HL-60 (cell line): ENCODE data around the gene CYSTM1.

Experiments
- DNase-seq, 2 experiments: peaks; one replicate each; pipeline ENCODE4 v3.0.0-alpha.2; 2010 to 2020; ENCODE audit warnings: low read depth in 1 of 2, low spot score in 1 of 2
- H3K27ac ChIP-seq: fragments of 250-450 bp; sonication (Bioruptor Pico); replicated peaks from 2 replicates; pipeline ENCODE4 v1.5.1; 2020; ENCODE audit warnings: mild to moderate bottlenecking, moderate library complexity
- H3K27me3 ChIP-seq: fragments of 250-450 bp; sonication (Bioruptor Pico); 2 replicates; pipeline ENCODE4 v1.5.1; 2021; ENCODE audit warnings: mild to moderate bottlenecking, moderate library complexity; ENCODE audit not compliant: insufficient read depth, poor library complexity, severe bottlenecking
- H3K4me3 ChIP-seq: replicated peaks from 2 replicates; pipeline ENCODE4 v1.5.1; 2011; ENCODE audit warnings: mild to moderate bottlenecking, control low read depth, low read length; ENCODE audit not compliant: insufficient read depth
- GABPA ChIP-seq: IDR thresholded peaks from 2 replicates; pipeline ENCODE4 v1.6.1; 2012; ENCODE audit warnings: low read depth
- POLR2AphosphoS5 ChIP-seq: IDR thresholded peaks from 2 replicates; pipeline ENCODE4 v1.6.1; 2012; ENCODE audit warnings: low read depth
- REST ChIP-seq: IDR thresholded peaks from 2 replicates; pipeline ENCODE4 v1.6.1; 2012; ENCODE audit warnings: low read depth; ENCODE audit not compliant: insufficient replicate concordance
- SPI1 ChIP-seq: IDR thresholded peaks from 2 replicates; pipeline ENCODE4 v1.6.1; 2012; ENCODE audit warnings: low read depth, mild to moderate bottlenecking, borderline replicate concordance
- TF ChIP-seq, protein P1 (sequence below): IDR thresholded peaks from one replicate; pipeline ENCODE4 v1.5.1; 2011; ENCODE audit warnings: low read length, control low read depth, inconsistent platforms; ENCODE audit not compliant: insufficient read depth

CYSTM1 gene

GRCh38 chr5:140220032-140220697, 45.2 kb downstream of the CYSTM1 start:
- no peak overlapping the region for H3K27ac ChIP-seq
- TF ChIP-seq POLR2AphosphoS5, result no peak
- no peak for TF ChIP-seq GABPA
- no peak for TF ChIP-seq SPI1
- TF ChIP-seq REST, result no peak
- TF ChIP-seq, protein P1, sequence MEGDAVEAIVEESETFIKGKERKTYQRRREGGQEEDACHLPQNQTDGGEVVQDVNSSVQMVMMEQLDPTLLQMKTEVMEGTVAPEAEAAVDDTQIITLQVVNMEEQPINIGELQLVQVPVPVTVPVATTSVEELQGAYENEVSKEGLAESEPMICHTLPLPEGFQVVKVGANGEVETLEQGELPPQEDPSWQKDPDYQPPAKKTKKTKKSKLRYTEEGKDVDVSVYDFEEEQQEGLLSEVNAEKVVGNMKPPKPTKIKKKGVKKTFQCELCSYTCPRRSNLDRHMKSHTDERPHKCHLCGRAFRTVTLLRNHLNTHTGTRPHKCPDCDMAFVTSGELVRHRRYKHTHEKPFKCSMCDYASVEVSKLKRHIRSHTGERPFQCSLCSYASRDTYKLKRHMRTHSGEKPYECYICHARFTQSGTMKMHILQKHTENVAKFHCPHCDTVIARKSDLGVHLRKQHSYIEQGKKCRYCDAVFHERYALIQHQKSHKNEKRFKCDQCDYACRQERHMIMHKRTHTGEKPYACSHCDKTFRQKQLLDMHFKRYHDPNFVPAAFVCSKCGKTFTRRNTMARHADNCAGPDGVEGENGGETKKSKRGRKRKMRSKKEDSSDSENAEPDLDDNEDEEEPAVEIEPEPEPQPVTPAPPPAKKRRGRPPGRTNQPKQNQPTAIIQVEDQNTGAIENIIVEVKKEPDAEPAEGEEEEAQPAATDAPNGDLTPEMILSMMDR, result no peak
- DNase-seq, result no peak

GRCh38 chr5:140220698-140221064, 45.7 kb downstream of the CYSTM1 start:
- no peak for DNase-seq
- Histone ChIP-seq H3K27ac (no peak overlapping the region), H3K27me3 (no peaks in the 10 kb centered on the region), H3K4me3 (no peak overlapping the region)
- TF ChIP-seq, protein P1, result no peak
- TF ChIP-seq POLR2AphosphoS5, result no peak
- no peak for TF ChIP-seq REST
- no peak for TF ChIP-seq GABPA
- TF ChIP-seq SPI1, result no peak

More at GRCh38 chr5:140220032-140220697, 45.2 kb downstream of the CYSTM1 start:
- Histone ChIP-seq H3K27me3 (no peaks in the 10 kb centered on the region), H3K4me3 (no peak overlapping the region)

- H3K4me3 ChIP-seq, result no peak overlapping the region
- H3K27me3 ChIP-seq, result no peaks in the 10 kb centered on the region
- no peak overlapping the region for H3K27ac ChIP-seq
- no peak for DNase-seq
- TF ChIP-seq, protein P1, result no peak
- TF ChIP-seq SPI1 (no peak), REST (no peak), POLR2AphosphoS5 (no peak), GABPA (no peak)
These were observed 46.8 kb downstream of the CYSTM1 start for GRCh38 chr5:140221697-140222223.
